Left renal pelvis (tissue), 4 donors: ENCODE measurements around the gene DNALI1. TPM values are rescaled to one million over a fixed set of nuclear protein-coding genes. Genes with fewer than 3 reads are reported as not detected.

ENCODE experiments used
- DNase-seq, 4 donors: peaks; one replicate each; pipeline ENCODE4 v3.0.0-alpha.2; 2013; ENCODE audit warnings: low read depth in 4 of 4, low spot score in 3 of 4
- polyA plus RNA-seq, 4 donors: library from polyadenylated mRNA; unstranded; fragments of 120-200 nt; gene quantifications; one replicate each; pipeline ENCODE4 v1.2.1, GENCODE V29; 2013; ENCODE audit not compliant: insufficient read length in 4 of 4

The DNALI1 gene
- polyA plus RNA-seq, 4 donors = 18.0 to 72.4 (median 57.8) TPM

GRCh38 chr1:37599940-37600339 is 43.2 kb downstream of the DNALI1 start:
- DNase-seq = no peak

GRCh38 chr1:37601441-37601840 is 44.7 kb downstream of the DNALI1 start:
- DNase-seq = no peak

- DNase-seq = no peak
Observed at GRCh38 chr1:37602750-37603694, 46.3 kb downstream of the DNALI1 start.

GRCh38 chr1:37605061-37605650 is 48.4 kb downstream of the DNALI1 start:
- no peak for DNase-seq

GRCh38 chr1:37605806-37606474 is 49.2 kb downstream of the DNALI1 start:
- DNase-seq = no peak

- DNase-seq = no peak
Observed at GRCh38 chr1:37606481-37607263, 49.9 kb downstream of the DNALI1 start.

GRCh38 chr1:37609002-37609401 is 52.3 kb downstream of the DNALI1 start:
- no peak for DNase-seq

GRCh38 chr1:37609994-37610393 is 53.3 kb downstream of the DNALI1 start:
- no peak for DNase-seq

- DNase-seq = no peak
Observed at GRCh38 chr1:37612186-37612585, 55.4 kb downstream of the DNALI1 start.

- no peak for DNase-seq
Observed at GRCh38 chr1:37614105-37614504, 57.4 kb downstream of the DNALI1 start.

GRCh38 chr1:37616330-37616729 is 59.6 kb downstream of the DNALI1 start:
- no peak for DNase-seq

Other genes starting within 250 kb of the DNALI1 start
- 1 to 10 TPM; 1.9 to 2.8 (median 2.4) TPM for gene ZC3H12A, start 82.4 kb upstream of the DNALI1 start, polyA plus RNA-seq
- 100 to 1,000 TPM in 1 of 4 donors, 10 to 100 TPM in 3; 74.2 to 106 (median 96.7) TPM for gene MEAF6, start 42.2 kb upstream of the DNALI1 start, polyA plus RNA-seq
- 10 to 100 TPM; 12.2 to 14.8 (median 14.3) TPM for gene SNIP1, start 2.6 kb upstream of the DNALI1 start, polyA plus RNA-seq
- gene GNL2, start 39.0 kb downstream of the DNALI1 start, polyA plus RNA-seq = 10 to 100 TPM; 55.5 to 85.3 (median 68.5) TPM
- gene RSPO1, start 78.0 kb downstream of the DNALI1 start, polyA plus RNA-seq = 10 to 100 TPM in 1 of 4 donors, 1 to 10 TPM in 3; 6.0 to 28.9 (median 7.0) TPM
- gene CDCA8, start 135.6 kb downstream of the DNALI1 start, polyA plus RNA-seq = 10 to 100 TPM; 14.9 to 17.0 (median 16.4) TPM
- gene EPHA10, start 208.2 kb downstream of the DNALI1 start, polyA plus RNA-seq = under 1 TPM; 0.09 to 0.40 (median 0.24) TPM
- 1 to 10 TPM; 3.6 to 4.7 (median 4.3) TPM for gene MANEAL, start 236.9 kb downstream of the DNALI1 start, polyA plus RNA-seq